Left lung (tissue), 10 donors: ENCODE data around the gene ZFX. TPM values are rescaled to one million over a fixed set of nuclear protein-coding genes. Genes with fewer than 3 reads are reported as not detected.
"Not testable (repeated sequence)": the region's sequence is repeated elsewhere in the genome, so short reads cannot be mapped to it uniquely, and the experiment has no call there.

Experiments
- ATAC-seq: fragments of 200-7000 bp; cut with Tn5 transposase; one replicate; pipeline ENCODE4 v1.9.1; 2020; ENCODE audit warnings: moderate library complexity
- DNase-seq, 4 donors: peaks; one replicate each; pipeline ENCODE4 v3.0.0-alpha.2; 2013 to 2020
- H3K27ac ChIP-seq, 2 donors: fragments of 200-600 bp; sonication (generic) in 1 of 2; one replicate each; pipeline versions ENCODE4 v1.5.0 to v1.8.0; 2020 to 2021
- H3K27me3 ChIP-seq, 2 donors: fragments of 200-600 bp; sonication (generic) in 1 of 2; one replicate each; pipeline versions ENCODE4 v1.5.0 to v1.8.0; 2020 to 2021
- H3K36me3 ChIP-seq, 2 donors: fragments of 200-600 bp; sonication (generic) in 1 of 2; one replicate each; pipeline versions ENCODE4 v1.5.0 to v1.8.0; 2020 to 2021
- H3K4me1 ChIP-seq, 2 donors: fragments of 200-600 bp; one replicate each; pipeline ENCODE4 v1.8.0; 2021
- H3K4me3 ChIP-seq, 2 donors: fragments of 200-600 bp; sonication (generic) in 1 of 2; one replicate each; pipeline versions ENCODE4 v1.5.0 to v1.8.0; 2020 to 2021; ENCODE audit warnings: mild to moderate bottlenecking in 1 of 2
- H3K9me3 ChIP-seq, 2 donors: fragments of 200-600 bp; sonication (generic) in 1 of 2; one replicate each; pipeline versions ENCODE4 v1.5.0 to v1.8.0; 2020 to 2021
- intact Hi-C, 2 donors: fragments of 100-400 bp; cut with DNase I; formaldehyde crosslinking; loops; one replicate each; pipeline versions ENCODE4 v1.11.2 to v1.14.2; 2022
- polyA plus RNA-seq, 6 donors: library from polyadenylated mRNA; unstranded; fragments of 120-200 nt; gene quantifications; one replicate each; pipeline ENCODE4 v1.2.1, GENCODE V29; 2013; ENCODE audit not compliant: insufficient read length in 6 of 6
- total RNA-seq, 2 donors: library from RNA; stranded (reverse); fragmentation: NEBNext Ultra II Directional; extraction: Animal tissue kit (Norgen Biotek cat#: 25700); gene quantifications; one replicate each; pipeline ENCODE4 v1.2.1, GENCODE V29; 2021
- TF ChIP-seq, protein P1 (sequence below), 2 donors: fragments of 200-600 bp; sonication (generic) in 1 of 2; IDR thresholded peaks; one replicate each; pipeline versions ENCODE4 v1.5.0 to v1.8.0; 2021; ENCODE audit warnings: antibody characterized with exemption in 2 of 2
- donor health status: DM: no; HTN: yes; CAD: no.
- donor health status: DM: no; HTN: no; CAD: no.

ZFX gene
- total and polyA plus RNA-seq, 8 donors, result 29.4 to 50.7 (median 42.5) TPM

DNA sequence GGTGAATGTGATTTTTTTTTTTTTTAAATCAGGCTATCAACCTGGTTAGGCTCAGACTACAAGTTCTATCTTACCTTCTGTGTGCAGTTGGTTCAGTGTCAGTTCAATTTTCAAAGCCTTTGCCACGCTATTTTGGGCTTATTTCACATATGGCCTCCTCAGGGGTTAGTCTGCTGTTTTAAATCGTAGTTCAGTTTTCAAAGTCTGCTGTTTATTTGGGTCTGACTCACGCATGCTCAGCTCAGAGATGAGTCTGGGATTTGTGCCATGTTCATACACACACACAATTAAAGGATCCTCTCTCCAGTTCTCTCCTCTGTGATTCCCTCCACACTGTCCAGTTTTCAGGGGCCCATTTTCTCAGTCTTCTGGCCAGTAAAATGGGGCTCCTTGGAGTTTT, 32.3 kb upstream of the ZFX start:
- DNase-seq, result peak in 2 of 4 donors; percentile 73 to 75
- Histone ChIP-seq H3K4me3 (no peak overlapping the region), H3K9me3 (no peaks in the 10 kb centered on the region), H3K27me3 (no peaks in the 10 kb centered on the region), H3K27ac (peak overlapping the region in 1 of 2 donors; percentile 44), H3K36me3 (no peaks in the 10 kb centered on the region), H3K4me1 (no peaks in the 10 kb centered on the region)
- intact Hi-C loops, result no loop called here
- ATAC-seq, result peak; percentile 59
- TF ChIP-seq, protein P1, sequence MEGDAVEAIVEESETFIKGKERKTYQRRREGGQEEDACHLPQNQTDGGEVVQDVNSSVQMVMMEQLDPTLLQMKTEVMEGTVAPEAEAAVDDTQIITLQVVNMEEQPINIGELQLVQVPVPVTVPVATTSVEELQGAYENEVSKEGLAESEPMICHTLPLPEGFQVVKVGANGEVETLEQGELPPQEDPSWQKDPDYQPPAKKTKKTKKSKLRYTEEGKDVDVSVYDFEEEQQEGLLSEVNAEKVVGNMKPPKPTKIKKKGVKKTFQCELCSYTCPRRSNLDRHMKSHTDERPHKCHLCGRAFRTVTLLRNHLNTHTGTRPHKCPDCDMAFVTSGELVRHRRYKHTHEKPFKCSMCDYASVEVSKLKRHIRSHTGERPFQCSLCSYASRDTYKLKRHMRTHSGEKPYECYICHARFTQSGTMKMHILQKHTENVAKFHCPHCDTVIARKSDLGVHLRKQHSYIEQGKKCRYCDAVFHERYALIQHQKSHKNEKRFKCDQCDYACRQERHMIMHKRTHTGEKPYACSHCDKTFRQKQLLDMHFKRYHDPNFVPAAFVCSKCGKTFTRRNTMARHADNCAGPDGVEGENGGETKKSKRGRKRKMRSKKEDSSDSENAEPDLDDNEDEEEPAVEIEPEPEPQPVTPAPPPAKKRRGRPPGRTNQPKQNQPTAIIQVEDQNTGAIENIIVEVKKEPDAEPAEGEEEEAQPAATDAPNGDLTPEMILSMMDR (IDR thresholded peaks at IDR 0.05), result no peak

DNA sequence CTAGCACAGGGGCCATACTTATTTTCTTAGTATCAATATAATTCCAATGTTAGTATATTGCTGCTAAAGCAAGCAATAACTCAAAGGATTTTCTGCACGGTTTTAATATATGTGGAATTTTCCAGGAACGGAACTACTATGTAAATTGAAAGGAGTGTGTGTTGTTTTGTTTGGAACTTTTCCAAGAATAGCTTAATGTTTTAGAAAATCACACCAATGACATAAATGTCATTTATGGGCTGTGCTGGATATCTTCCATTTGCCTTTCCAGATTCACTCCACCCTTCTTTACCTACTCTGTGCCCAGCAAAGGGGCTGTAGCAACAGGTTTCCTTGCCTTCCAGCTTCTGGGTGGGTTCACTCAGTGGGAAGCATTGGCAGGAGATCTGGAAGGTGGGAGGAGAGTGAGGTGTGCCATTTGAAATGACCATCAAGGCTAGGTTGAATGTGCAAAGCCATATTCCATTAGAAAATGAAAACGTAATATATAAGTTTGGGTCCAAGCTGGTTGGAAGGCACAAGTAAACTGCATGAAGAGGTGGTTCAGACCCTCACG, 25.2 kb upstream of the ZFX start:
- intact Hi-C loops, result no loop called here
- ATAC-seq (no peak), DNase-seq (no peak)
- Histone ChIP-seq H3K27me3 (peaks cover 0 to 7% of the 10 kb centered on the region in 2 donors), H3K27ac (no peak overlapping the region), H3K4me1 (no peaks in the 10 kb centered on the region), H3K9me3 (no peaks in the 10 kb centered on the region), H3K36me3 (no peaks in the 10 kb centered on the region), H3K4me3 (no peak overlapping the region)
- TF ChIP-seq, protein P1 (IDR thresholded peaks at IDR 0.05), result no peak

DNA sequence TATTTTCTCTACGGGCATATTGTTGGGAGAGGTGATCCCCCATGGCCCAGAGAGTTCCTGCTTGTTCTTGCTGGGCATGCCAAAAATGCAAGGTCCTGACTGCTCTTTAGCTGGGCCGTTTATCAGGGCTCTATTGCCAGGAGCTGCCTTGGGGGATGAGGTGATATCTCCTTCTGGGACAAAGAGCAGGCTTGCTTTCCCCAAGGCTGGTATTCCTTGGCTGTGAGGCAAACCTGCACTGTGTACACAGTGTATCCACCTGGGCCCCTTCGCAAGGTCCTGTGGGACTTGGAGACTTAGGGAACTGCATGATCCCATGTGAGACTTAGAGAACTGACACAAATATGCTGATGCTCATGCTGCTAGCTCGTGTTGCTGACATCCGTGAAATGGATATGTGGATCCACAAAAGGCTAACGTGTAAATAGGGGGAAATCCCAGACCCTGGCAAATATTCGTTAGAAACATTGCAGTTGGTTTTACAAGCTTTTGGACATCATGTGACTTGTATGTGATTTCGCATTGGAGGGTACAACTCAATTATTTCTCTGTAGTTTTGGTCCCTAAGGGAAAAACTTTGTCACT, 24.4 kb upstream of the ZFX start:
- Histone ChIP-seq H3K27ac (no peak overlapping the region), H3K27me3 (peaks cover 0 to 7% of the 10 kb centered on the region in 2 donors), H3K9me3 (no peaks in the 10 kb centered on the region), H3K4me1 (no peaks in the 10 kb centered on the region), H3K36me3 (no peaks in the 10 kb centered on the region), H3K4me3 (no peak overlapping the region)
- ATAC-seq (no peak), DNase-seq (no peak)
- TF ChIP-seq, protein P1 (IDR thresholded peaks at IDR 0.05), result no peak
- intact Hi-C loops, result no loop called here

DNA sequence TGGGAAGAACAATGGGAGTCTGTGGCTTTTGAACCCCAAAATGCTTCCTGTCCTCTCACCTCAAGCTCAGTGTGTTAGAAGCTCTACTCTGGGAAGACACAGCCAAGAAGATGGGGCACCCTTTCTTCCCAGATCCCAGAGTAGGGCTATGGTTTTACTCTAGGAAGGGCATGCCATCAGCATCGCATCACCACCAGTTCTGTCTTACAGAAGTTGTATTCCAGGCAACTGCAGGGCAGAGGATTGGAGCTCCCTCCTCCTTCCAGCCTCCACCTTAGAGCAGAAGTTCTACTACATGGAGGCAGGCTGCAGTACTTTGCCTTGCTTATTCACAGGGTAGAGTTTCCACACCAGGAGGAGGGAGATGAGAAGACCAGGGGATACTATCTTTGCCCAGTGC, 18.1 kb upstream of the ZFX start:
- intact Hi-C loops, result no loop called here
- no peaks in the 10 kb centered on the region for H3K36me3 ChIP-seq
- no peak for DNase-seq

DNA sequence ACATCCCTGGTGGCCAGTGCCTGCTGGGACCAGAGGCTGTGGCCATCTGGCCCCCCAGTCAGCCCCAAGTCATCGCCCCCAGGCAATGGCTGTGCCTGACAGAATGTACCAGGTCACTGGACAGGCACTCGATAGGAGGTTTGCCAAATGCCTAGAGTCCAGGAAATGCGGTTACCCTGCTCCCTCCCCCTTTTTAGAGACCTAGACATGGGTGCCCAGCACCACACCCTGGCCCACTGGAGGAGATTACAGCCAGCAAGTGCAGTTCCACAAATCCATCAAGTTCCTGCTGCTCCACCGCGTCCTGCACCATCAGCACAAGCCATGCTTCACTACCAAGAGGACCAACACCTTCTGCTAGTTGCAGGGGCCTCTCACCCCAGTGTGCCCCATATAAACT, 16.2 kb upstream of the ZFX start:
- Histone ChIP-seq H3K4me3 (no peak overlapping the region), H3K9me3 (no peaks in the 10 kb centered on the region), H3K4me1 (no peaks in the 10 kb centered on the region), H3K27ac (no peak overlapping the region), H3K36me3 (no peaks in the 10 kb centered on the region), H3K27me3 (no peaks in the 10 kb centered on the region)
- DNase-seq (no peak), ATAC-seq (no peak)
- intact Hi-C loops, result no loop called here
- TF ChIP-seq, protein P1 (IDR thresholded peaks at IDR 0.05), result no peak

More for the DNA sequence above, 18.1 kb upstream of the ZFX start:
- no peaks in the 10 kb centered on the region for H3K9me3 ChIP-seq
- H3K27me3 ChIP-seq, result no peaks in the 10 kb centered on the region
- no peak for ATAC-seq
- TF ChIP-seq, protein P1 (IDR thresholded peaks at IDR 0.05), result no peak
- no peaks in the 10 kb centered on the region for H3K4me1 ChIP-seq
- no peak overlapping the region for H3K27ac ChIP-seq
- H3K4me3 ChIP-seq, result no peak overlapping the region

DNA sequence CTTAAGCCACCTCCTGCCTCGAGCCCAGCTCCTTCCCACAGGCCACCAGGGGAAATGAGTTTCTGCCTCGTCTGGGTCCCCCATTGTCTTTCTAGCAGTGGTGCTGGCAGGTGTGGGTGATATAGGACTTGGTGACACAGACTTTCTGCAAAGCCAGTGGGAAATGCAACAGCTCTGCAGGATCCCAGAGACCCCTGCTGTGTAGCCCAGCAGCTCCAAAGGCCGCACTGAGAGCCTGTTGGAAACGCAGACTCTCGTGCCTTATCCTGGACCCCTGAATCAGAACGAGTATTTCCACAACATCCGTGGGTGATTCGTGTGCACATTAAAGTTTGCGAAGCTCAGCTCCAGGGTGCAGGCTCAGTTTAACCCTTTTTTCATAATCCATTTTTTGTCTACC, 13.8 kb upstream of the ZFX start:
- H3K4me1 ChIP-seq, H3K9me3 ChIP-seq, ATAC-seq, H3K27me3 ChIP-seq, DNase-seq, intact Hi-C loops, H3K27ac ChIP-seq, H3K36me3 ChIP-seq, H3K4me3 ChIP-seq: not testable (repeated sequence)
